GM18526 (cell line): Measurements from ENCODE around the gene GPR31.

Experiments
- POLR2A ChIP-seq: IDR thresholded peaks from 3 replicates; pipeline ENCODE4 v1.6.1; 2011; ENCODE audit not compliant: insufficient read length; ENCODE audit errors: extremely low read depth

GPR31 gene

GRCh38 chr6:167148021-167148420 is 9.8 kb downstream of the GPR31 start:
- TF ChIP-seq POLR2A, result no peak

DNA sequence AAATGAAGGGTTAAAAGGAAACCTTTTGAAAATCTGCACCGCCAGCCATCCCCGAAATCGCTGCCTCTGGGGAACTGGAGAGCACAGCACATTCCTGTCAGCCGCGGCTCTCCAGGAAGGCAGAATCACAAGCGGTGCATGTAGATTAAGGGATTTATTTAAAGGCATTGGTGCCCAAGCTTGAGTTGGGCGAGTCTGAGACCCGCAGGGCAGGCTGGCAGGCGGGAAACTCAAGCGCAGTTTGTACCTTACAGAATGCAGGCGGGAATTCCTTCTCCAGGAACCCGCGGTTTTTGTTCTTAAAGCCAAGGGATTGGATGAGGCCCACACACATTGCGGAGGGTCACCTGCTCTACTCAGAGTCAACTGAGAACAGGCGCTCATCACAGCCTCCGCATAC is 10.8 kb downstream of the GPR31 start:
- TF ChIP-seq POLR2A, result no peak

DNA sequence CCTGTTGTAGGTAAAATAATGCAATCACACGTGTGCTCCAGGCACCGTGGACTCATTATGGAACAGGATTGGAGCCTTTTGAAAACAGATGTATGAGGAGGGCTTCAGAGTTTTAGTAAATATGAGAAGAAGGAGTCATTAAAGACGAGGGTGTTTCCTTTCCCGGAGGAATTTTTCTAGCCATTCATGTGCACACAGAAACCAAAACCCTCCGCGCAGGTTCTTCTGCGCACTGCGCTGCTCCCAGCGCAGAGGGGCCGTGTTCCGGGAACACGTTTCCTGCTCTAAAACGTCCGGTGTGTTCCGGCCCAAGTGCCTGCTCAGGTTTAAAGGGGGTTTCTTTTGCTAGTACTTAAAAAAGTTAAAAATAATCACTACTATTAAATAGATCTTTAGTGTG is 11.6 kb downstream of the GPR31 start:
- no peak for TF ChIP-seq POLR2A

DNA sequence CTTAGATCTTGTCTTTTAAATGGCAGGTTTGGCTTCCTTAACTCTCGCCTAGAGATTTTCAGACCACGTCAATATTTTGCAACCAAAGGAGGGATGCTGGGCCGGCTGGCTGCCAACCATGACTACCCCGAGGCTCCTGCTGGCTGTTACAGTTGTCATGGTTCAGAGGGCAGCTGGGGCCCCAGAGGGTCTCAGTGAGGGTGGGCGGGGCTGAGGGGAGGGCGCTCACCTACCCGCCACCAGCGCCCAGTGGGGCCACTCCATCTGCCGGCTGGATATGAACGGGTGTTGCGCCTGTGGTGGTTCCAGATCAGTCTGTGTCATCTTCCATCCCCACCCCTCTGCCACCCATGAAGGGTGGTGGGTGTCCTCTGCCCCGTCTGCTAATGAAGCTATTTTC is 12.3 kb downstream of the GPR31 start:
- no peak for TF ChIP-seq POLR2A

GRCh38 chr6:167143041-167143440 is 14.7 kb downstream of the GPR31 start:
- no peak for TF ChIP-seq POLR2A

DNA sequence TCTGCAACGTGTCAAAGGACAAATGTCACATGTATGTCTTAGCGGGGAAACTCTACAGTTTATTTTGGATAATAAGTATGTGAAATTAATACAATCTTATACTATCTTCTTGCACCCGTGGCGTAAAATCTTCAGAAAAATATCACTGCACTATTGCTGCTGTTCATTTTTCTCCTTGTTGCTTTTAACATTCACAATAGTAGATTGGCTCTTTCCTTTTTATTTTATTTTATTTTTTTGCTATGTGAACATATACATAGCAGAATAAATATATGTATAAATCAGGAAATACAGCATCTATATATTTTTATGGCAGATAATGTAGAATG is 15.4 kb downstream of the GPR31 start:
- no peak for TF ChIP-seq POLR2A

GRCh38 chr6:167141667-167142432 is 15.9 kb downstream of the GPR31 start:
- TF ChIP-seq POLR2A, result no peak

GRCh38 chr6:167140589-167141474 is 16.9 kb downstream of the GPR31 start:
- TF ChIP-seq POLR2A, result no peak

DNA sequence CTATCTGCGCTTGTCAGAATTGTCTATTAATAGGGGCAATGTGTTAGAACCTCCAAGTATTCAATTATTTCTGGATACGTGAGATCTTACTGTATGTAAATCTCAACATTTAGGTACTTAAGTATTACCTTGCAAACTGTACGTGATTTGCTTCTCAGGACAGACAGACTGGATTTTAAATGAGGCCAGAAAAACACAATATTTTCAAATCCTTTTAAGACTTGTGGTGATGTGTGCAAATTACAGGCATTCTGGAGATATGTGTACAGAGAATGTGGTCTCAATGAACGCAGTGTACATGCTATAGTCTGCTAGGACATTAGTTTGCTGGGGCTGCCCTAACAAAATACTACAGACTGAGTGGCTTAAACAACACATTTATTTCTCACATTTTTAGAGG is 18.0 kb downstream of the GPR31 start:
- no peak for TF ChIP-seq POLR2A

DNA sequence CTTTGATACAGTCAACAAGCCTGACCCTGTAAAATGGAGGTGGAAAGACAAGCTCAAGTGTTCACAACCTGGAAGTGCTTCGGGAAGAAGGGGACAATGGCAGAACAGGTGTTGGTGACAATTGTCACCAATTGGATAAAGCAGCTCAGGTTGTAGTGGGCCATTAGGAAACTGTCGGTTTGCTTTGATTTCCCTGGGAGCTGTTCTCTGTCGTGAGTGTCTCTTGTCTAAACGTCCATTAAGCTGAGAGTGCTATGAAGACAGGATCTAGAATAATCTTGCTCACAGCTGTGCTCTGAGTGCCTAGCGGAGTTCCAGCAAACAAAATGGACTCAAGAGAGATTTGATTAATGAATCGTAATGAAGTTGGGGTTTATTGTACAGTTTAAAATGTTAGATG is 19.9 kb downstream of the GPR31 start:
- no peak for TF ChIP-seq POLR2A

GRCh38 chr6:167137081-167137480 is 20.7 kb downstream of the GPR31 start:
- no peak for TF ChIP-seq POLR2A

- no peak for TF ChIP-seq POLR2A
Measured at GRCh38 chr6:167136376-167136775, 21.4 kb downstream of the GPR31 start.

DNA sequence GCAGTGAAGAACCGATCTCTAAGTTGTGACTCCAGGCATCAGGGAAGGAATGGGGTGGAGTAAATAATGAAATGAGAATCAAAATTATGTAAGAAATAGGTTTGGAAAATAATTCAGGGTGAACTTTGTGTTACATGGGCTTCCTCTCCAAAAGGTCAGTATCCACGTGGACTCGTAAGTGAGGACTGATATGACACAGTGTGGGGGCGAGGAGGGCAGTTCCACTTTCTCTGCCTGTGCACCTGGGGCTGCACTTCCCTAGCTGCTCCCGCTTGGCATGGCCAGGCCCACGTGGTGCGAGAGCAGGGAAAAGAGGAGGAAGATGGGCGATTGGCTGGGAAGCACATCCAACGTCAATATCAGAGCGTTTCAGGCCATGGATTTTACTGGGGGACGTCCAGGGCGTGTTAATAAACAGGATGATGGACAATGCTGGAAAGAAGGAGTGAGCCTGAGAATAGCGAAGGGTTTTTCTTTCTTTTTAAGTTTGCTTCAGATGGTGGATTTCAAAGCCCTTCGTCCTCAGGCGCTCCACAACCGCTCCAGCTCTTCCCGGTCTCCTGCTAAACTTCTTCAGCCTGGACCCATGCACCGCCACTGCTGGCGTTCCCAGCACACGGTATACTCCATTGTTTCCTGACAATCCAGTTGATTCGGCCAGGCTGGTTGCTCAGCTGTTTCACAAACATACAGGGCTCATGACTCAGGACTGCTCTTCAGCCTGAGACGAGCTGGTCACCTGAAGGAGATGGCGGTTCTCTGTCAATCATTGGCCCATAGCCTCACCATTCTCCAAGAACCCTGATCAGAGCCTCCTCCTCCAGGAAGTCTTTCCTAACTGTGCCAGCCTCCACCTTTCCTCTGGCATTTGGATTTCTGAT is 23.1 kb downstream of the GPR31 start:
- no peak for TF ChIP-seq POLR2A

GRCh38 chr6:167130712-167131684 is 26.8 kb downstream of the GPR31 start:
- no peak for TF ChIP-seq POLR2A
